Trophoblast cell (in vitro differentiated cells and primary cell): ENCODE results near the gene GRIK4.

Source experiments
- DNase-seq, 2 donors: peaks; one replicate each; pipeline ENCODE4 v3.0.0-alpha.2; 2016
- H2AFZ ChIP-seq: 2 replicates; pipeline ENCODE4 v1.6.1; 2013; ENCODE audit warnings: low read length, moderate library complexity, mild to moderate bottlenecking; ENCODE audit not compliant: insufficient read depth, poor library complexity
- H2AK5ac ChIP-seq: 2 replicates; pipeline ENCODE4 v1.6.1; 2013; ENCODE audit warnings: mild to moderate bottlenecking, low read length
- H2BK120ac ChIP-seq: 2 replicates; pipeline ENCODE4 v1.6.1; 2013; ENCODE audit warnings: low read length, mild to moderate bottlenecking, moderate library complexity; ENCODE audit not compliant: insufficient read depth, poor library complexity
- H2BK12ac ChIP-seq: 2 replicates; pipeline ENCODE4 v1.6.1; 2013; ENCODE audit warnings: mild to moderate bottlenecking, low read length, moderate library complexity
- H2BK5ac ChIP-seq: 2 replicates; pipeline ENCODE4 v1.6.1; 2013; ENCODE audit warnings: low read length, low read depth, moderate library complexity, mild to moderate bottlenecking; ENCODE audit not compliant: poor library complexity
- H3K14ac ChIP-seq: 2 replicates; pipeline ENCODE4 v1.6.1; 2013; ENCODE audit warnings: mild to moderate bottlenecking, low read length
- H3K18ac ChIP-seq: 2 replicates; pipeline ENCODE4 v1.6.1; 2013; ENCODE audit warnings: mild to moderate bottlenecking, low read length
- H3K23ac ChIP-seq: 2 replicates; pipeline ENCODE4 v1.6.1; 2013; ENCODE audit warnings: low read length
- H3K27ac ChIP-seq: 2 replicates; pipeline ENCODE4 v1.5.1; 2013; ENCODE audit warnings: low read depth, mild to moderate bottlenecking, inconsistent platforms, low read length, moderate library complexity
- H3K27me3 ChIP-seq: 2 replicates; pipeline ENCODE4 v1.6.1; 2013; ENCODE audit warnings: inconsistent platforms, mild to moderate bottlenecking, low read length, moderate library complexity; ENCODE audit not compliant: insufficient read depth
- H3K36me3 ChIP-seq, 2 experiments: 1 replicate in 1 of 2; 2 replicates in 1 of 2; pipeline ENCODE4 v1.6.1; 2013; ENCODE audit warnings: low read length in 2 of 2, mild to moderate bottlenecking in 2 of 2, moderate library complexity in 1 of 2; ENCODE audit not compliant: insufficient read depth in 2 of 2, control insufficient read depth in 1 of 2
- H3K4ac ChIP-seq: 2 replicates; pipeline ENCODE4 v1.6.1; 2013; ENCODE audit warnings: low read depth, mild to moderate bottlenecking, low read length, moderate library complexity
- H3K4me1 ChIP-seq, 2 experiments: 1 replicate in 1 of 2; 2 replicates in 1 of 2; pipeline ENCODE4 v1.6.1; 2013; ENCODE audit warnings: low read length in 2 of 2, mild to moderate bottlenecking in 2 of 2, moderate library complexity in 1 of 2; ENCODE audit not compliant: insufficient read depth in 2 of 2, control insufficient read depth in 1 of 2
- H3K4me2 ChIP-seq: 2 replicates; pipeline ENCODE4 v1.6.1; 2013; ENCODE audit warnings: inconsistent platforms, mild to moderate bottlenecking, low read length, moderate library complexity
- H3K4me3 ChIP-seq: 2 replicates; pipeline ENCODE4 v1.5.1; 2013; ENCODE audit warnings: mild to moderate bottlenecking, low read depth, low read length, inconsistent platforms
- H3K79me1 ChIP-seq: one replicate; pipeline ENCODE4 v1.6.1; 2013; ENCODE audit warnings: low read length
- H3K79me2 ChIP-seq: 2 replicates; pipeline ENCODE4 v1.6.1; 2013; ENCODE audit warnings: low read length, mild to moderate bottlenecking; ENCODE audit not compliant: control insufficient read depth, insufficient read depth, poor library complexity
- H3K9ac ChIP-seq: 2 replicates; pipeline ENCODE4 v1.6.1; 2013; ENCODE audit warnings: mild to moderate bottlenecking, low read length
- H3K9me3 ChIP-seq: 2 replicates; pipeline ENCODE4 v1.6.1; 2013; ENCODE audit warnings: low read depth, mild to moderate bottlenecking, control low read depth, inconsistent platforms, low read length; ENCODE audit not compliant: insufficient read depth
- H4K12ac ChIP-seq: 2 replicates; pipeline ENCODE4 v1.6.1; 2013; ENCODE audit warnings: low read depth, mild to moderate bottlenecking, low read length, moderate library complexity
- H4K8ac ChIP-seq: 2 replicates; pipeline ENCODE4 v1.6.1; 2013; ENCODE audit warnings: low read depth, mild to moderate bottlenecking, low read length, moderate library complexity
- H4K91ac ChIP-seq: one replicate; pipeline ENCODE4 v1.6.1; 2013; ENCODE audit warnings: low read depth, mild to moderate bottlenecking, low read length, moderate library complexity
- WGBS: extraction: QIAGEN DNeasy Blood & Tissue Kit; methylation state at CpG from one replicate; pipeline ENCODE4 v1.1.7; 2013; ENCODE audit warnings: missing lambda C conversion rate; ENCODE audit not compliant: insufficient read length, insufficient coverage; ENCODE audit errors: extremely low coverage; 5-methylcytosine and 5-hydroxymethylcytosine counted together

GRIK4 gene

GRCh38 chr11:120899720-120900119 is 388.2 kb downstream of the GRIK4 start:
- Histone ChIP-seq H3K18ac (no peak overlapping the region), H3K4me3 (no peak overlapping the region), H3K14ac (no peak overlapping the region), H4K91ac (no peak overlapping the region), H4K8ac (no peak overlapping the region), H3K23ac (no peak overlapping the region), H3K9ac (no peak overlapping the region), H2BK120ac (no peak overlapping the region), H3K9me3 (no peaks in the 10 kb centered on the region), H3K79me1 (no peaks in the 10 kb centered on the region), H4K12ac (no peak overlapping the region), H2AFZ (no peak overlapping the region), H3K36me3 (no peaks in the 10 kb centered on the region), H3K4me2 (no peak overlapping the region), H2BK5ac (no peak overlapping the region), H3K79me2 (no peaks in the 10 kb centered on the region), H3K27me3 (no peaks in the 10 kb centered on the region), H3K4ac (no peak overlapping the region), H3K27ac (no peak overlapping the region), H2BK12ac (no peak overlapping the region), H2AK5ac (no peak overlapping the region), H3K4me1 (peaks cover 0 to 2% of the 10 kb centered on the region in 2 experiments)
- WGBS: no CpG with 5 or more reads among the region's 3 CpGs
- no peak for DNase-seq

DNA sequence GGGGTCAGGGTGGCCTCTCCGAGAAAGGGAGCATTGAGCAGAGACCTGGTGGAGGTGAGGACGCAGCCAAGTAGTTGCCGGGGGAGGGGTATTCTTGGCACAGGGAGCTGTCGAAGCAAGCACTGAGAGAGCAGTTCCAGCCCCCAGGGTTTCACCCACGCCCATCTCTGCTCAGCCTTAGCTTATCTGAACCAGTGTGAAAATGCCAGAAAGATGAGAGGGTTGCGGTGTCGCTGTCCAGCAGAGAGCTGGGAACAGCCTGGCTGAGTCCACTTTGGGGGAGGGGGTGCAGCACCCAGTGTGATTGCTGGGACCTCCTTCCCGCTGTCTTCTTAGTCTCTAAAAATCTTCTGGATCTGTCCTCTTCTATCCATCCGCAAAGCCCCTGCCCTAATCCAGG is 389.1 kb downstream of the GRIK4 start:
- Histone ChIP-seq H3K4ac (no peak overlapping the region), H2BK12ac (no peak overlapping the region), H3K4me1 (peaks cover 0 to 2% of the 10 kb centered on the region in 2 experiments), H4K91ac (no peak overlapping the region), H2BK5ac (no peak overlapping the region), H3K36me3 (no peaks in the 10 kb centered on the region), H2AFZ (no peak overlapping the region), H3K9ac (no peak overlapping the region), H3K79me1 (no peaks in the 10 kb centered on the region), H3K27me3 (no peaks in the 10 kb centered on the region), H3K79me2 (no peaks in the 10 kb centered on the region), H3K9me3 (no peaks in the 10 kb centered on the region), H3K4me2 (no peak overlapping the region), H3K27ac (no peak overlapping the region), H4K8ac (no peak overlapping the region), H3K4me3 (no peak overlapping the region), H3K18ac (no peak overlapping the region), H3K23ac (no peak overlapping the region), H4K12ac (no peak overlapping the region), H3K14ac (no peak overlapping the region), H2AK5ac (no peak overlapping the region), H2BK120ac (no peak overlapping the region)
- WGBS: no CpG with 5 or more reads among the region's 9 CpGs
- no peak for DNase-seq

DNA sequence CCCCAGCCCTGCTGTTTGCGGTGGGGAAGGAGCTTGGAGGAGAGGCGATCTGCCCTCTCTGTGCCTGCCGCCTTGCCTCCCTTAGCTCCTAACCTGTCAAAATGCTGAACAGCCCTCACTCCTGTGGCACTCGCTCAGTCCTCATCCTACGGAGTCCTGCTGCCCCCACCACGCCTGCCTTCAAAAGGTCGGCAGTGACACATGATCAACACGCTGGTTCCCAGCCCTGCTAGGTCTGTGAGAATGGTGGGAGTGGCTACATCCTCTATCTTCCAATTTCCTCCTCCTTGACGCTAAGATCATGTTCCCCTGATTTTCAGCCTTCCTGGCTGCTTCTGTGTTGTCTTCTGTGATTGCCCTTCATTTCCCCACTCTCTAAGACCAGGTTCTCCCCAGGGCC is 392.1 kb downstream of the GRIK4 start:
- no peak overlapping the region for H2AK5ac ChIP-seq
- no peak overlapping the region for H3K4me3 ChIP-seq
- H3K36me3 ChIP-seq: no peaks in the 10 kb centered on the region
- WGBS: no CpG with 5 or more reads among the region's 9 CpGs
- H3K4me1 ChIP-seq: peaks cover 8 to 10% of the 10 kb centered on the region in 2 experiments
- H2BK120ac ChIP-seq: no peak overlapping the region
- H3K79me2 ChIP-seq: no peaks in the 10 kb centered on the region
- H3K27ac ChIP-seq: no peak overlapping the region
- H2BK5ac ChIP-seq: no peak overlapping the region
- no peak overlapping the region for H3K14ac ChIP-seq
- no peaks in the 10 kb centered on the region for H3K79me1 ChIP-seq
- H3K9me3 ChIP-seq: no peaks in the 10 kb centered on the region
- H3K23ac ChIP-seq: no peak overlapping the region
- no peak overlapping the region for H3K4me2 ChIP-seq
- no peaks in the 10 kb centered on the region for H3K27me3 ChIP-seq
- no peak overlapping the region for H4K12ac ChIP-seq
- H2BK12ac ChIP-seq: no peak overlapping the region
- no peak overlapping the region for H3K18ac ChIP-seq
- no peak overlapping the region for H2AFZ ChIP-seq
- H3K4ac ChIP-seq: no peak overlapping the region
- no peak overlapping the region for H4K8ac ChIP-seq
- DNase-seq: no peak
- H3K9ac ChIP-seq: no peak overlapping the region
- H4K91ac ChIP-seq: no peak overlapping the region

DNA sequence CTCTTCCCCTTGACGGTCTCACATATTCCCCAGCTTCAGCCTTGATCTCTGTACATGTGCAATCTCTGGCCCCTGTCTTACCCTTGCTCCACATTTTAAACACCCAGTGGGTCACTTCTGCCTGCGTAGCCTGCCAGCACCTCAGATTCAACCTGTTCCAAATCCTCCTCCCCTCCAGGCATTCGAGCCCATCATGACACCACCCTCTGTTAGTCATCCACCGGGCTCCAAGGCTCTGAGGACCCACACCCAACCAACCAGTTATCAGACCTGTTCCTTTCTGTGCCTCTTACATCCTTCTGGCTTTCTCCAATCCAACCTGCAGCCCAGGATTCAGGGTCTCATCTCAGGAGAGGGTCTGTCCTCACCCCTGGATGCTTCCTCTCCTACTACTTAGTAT is 392.6 kb downstream of the GRIK4 start:
- H2BK120ac ChIP-seq: no peak overlapping the region
- H3K23ac ChIP-seq: no peak overlapping the region
- H3K79me1 ChIP-seq: no peaks in the 10 kb centered on the region
- H3K27ac ChIP-seq: no peak overlapping the region
- no peaks in the 10 kb centered on the region for H3K27me3 ChIP-seq
- no peak overlapping the region for H4K91ac ChIP-seq
- no peak overlapping the region for H3K4me3 ChIP-seq
- H3K18ac ChIP-seq: no peak overlapping the region
- no peak overlapping the region for H3K14ac ChIP-seq
- H3K9me3 ChIP-seq: no peaks in the 10 kb centered on the region
- peaks cover 12 to 15% of the 10 kb centered on the region in 2 experiments for H3K4me1 ChIP-seq
- no peak overlapping the region for H2AFZ ChIP-seq
- no peak overlapping the region for H2AK5ac ChIP-seq
- H3K9ac ChIP-seq: no peak overlapping the region
- WGBS: no CpG with 5 or more reads among the region's 4 CpGs
- no peak overlapping the region for H3K4me2 ChIP-seq
- H4K8ac ChIP-seq: no peak overlapping the region
- no peak overlapping the region for H3K4ac ChIP-seq
- no peak overlapping the region for H4K12ac ChIP-seq
- H3K79me2 ChIP-seq: no peaks in the 10 kb centered on the region
- DNase-seq: peak; percentile 42 to 68
- no peak overlapping the region for H2BK12ac ChIP-seq
- no peaks in the 10 kb centered on the region for H3K36me3 ChIP-seq
- no peak overlapping the region for H2BK5ac ChIP-seq
